ENCODE results near the gene ABCC5. TPM values are rescaled to one million over a fixed set of nuclear protein-coding genes. Genes with fewer than 3 reads are reported as not detected.

Gene ABCC5
- total RNA-seq, 1 donor from 2014 or later: 61.2 TPM

GRCh38 chr3:183924956-183925355 is 92.7 kb downstream of the ABCC5 start:
- Mint-ChIP-seq H3K27ac (no peak overlapping the region), H3K4me1 (ENCODE audit: unreplicated experiment) (no peaks in the 10 kb centered on the region), H3K9me3 (no peaks in the 10 kb centered on the region), H3K36me3 (peaks cover 16% of the 10 kb centered on the region), H3K4me3 (no peak overlapping the region), H3K27me3 (no peaks in the 10 kb centered on the region)
- TF ChIP-seq CTCF (conservative IDR thresholded peaks at IDR 0.05): no peak
- DNase-seq (ENCODE audit: extremely low spot score, unreplicated experiment): no peak

- no peak overlapping the region for H3K27ac Mint-ChIP-seq
- no peaks in the 10 kb centered on the region for H3K27me3 Mint-ChIP-seq
- H3K36me3 Mint-ChIP-seq: peaks cover 18% of the 10 kb centered on the region
- TF ChIP-seq CTCF (conservative IDR thresholded peaks at IDR 0.05): no peak
- H3K4me1 Mint-ChIP-seq (ENCODE audit: unreplicated experiment): no peaks in the 10 kb centered on the region
- H3K9me3 Mint-ChIP-seq: no peaks in the 10 kb centered on the region
- no peak for DNase-seq (ENCODE audit: extremely low spot score, unreplicated experiment)
- no peak overlapping the region for H3K4me3 Mint-ChIP-seq
These were observed 93.1 kb downstream of the ABCC5 start for GRCh38 chr3:183924543-183924942.

- TF ChIP-seq CTCF (conservative IDR thresholded peaks at IDR 0.05): no peak
- Mint-ChIP-seq H3K4me1 (ENCODE audit: unreplicated experiment) (no peaks in the 10 kb centered on the region), H3K4me3 (no peak overlapping the region), H3K36me3 (peaks cover 18% of the 10 kb centered on the region), H3K27ac (no peak overlapping the region), H3K9me3 (no peaks in the 10 kb centered on the region), H3K27me3 (no peaks in the 10 kb centered on the region)
- DNase-seq (ENCODE audit: extremely low spot score, unreplicated experiment): no peak
These were observed 95.3 kb downstream of the ABCC5 start for GRCh38 chr3:183922421-183922820.

- Mint-ChIP-seq H3K36me3 (peaks cover 18% of the 10 kb centered on the region), H3K4me3 (no peak overlapping the region), H3K9me3 (no peaks in the 10 kb centered on the region), H3K27me3 (no peaks in the 10 kb centered on the region), H3K27ac (no peak overlapping the region), H3K4me1 (ENCODE audit: unreplicated experiment) (no peaks in the 10 kb centered on the region)
- no peak for TF ChIP-seq CTCF (conservative IDR thresholded peaks at IDR 0.05)
- no peak for DNase-seq (ENCODE audit: extremely low spot score, unreplicated experiment)
These were observed 96.6 kb downstream of the ABCC5 start for GRCh38 chr3:183921096-183921495.

GRCh38 chr3:183920416-183920815 is 97.3 kb downstream of the ABCC5 start:
- Mint-ChIP-seq H3K27me3 (no peaks in the 10 kb centered on the region), H3K36me3 (peaks cover 18% of the 10 kb centered on the region), H3K9me3 (no peaks in the 10 kb centered on the region), H3K27ac (no peak overlapping the region), H3K4me3 (no peak overlapping the region), H3K4me1 (ENCODE audit: unreplicated experiment) (no peaks in the 10 kb centered on the region)
- no peak for DNase-seq (ENCODE audit: extremely low spot score, unreplicated experiment)
- TF ChIP-seq CTCF (conservative IDR thresholded peaks at IDR 0.05): no peak

- no peak for DNase-seq (ENCODE audit: extremely low spot score, unreplicated experiment)
- Mint-ChIP-seq H3K9me3 (no peaks in the 10 kb centered on the region), H3K4me1 (ENCODE audit: unreplicated experiment) (no peaks in the 10 kb centered on the region), H3K27me3 (no peaks in the 10 kb centered on the region), H3K27ac (no peak overlapping the region), H3K4me3 (no peak overlapping the region), H3K36me3 (peaks cover 8% of the 10 kb centered on the region)
- no peak for TF ChIP-seq CTCF (conservative IDR thresholded peaks at IDR 0.05)
These were observed 99.5 kb downstream of the ABCC5 start for GRCh38 chr3:183918178-183918577.
